Measurements from ENCODE around the gene VASN.

VASN gene

GRCh38 chr16:4354512-4355409 is 16.9 kb upstream of the VASN start:
- FAIRE-seq = no peak

GRCh38 chr16:4356820-4357219 is 14.8 kb upstream of the VASN start:
- FAIRE-seq = no peak

- FAIRE-seq = no peak
These were observed 13.4 kb upstream of the VASN start for GRCh38 chr16:4358236-4358635.

GRCh38 chr16:4358831-4359561 is 12.7 kb upstream of the VASN start:
- FAIRE-seq = no peak

GRCh38 chr16:4359914-4360313 is 11.7 kb upstream of the VASN start:
- no peak for FAIRE-seq

- no peak for FAIRE-seq
These were observed 11.1 kb upstream of the VASN start for GRCh38 chr16:4360538-4361021.

- no peak for FAIRE-seq
These were observed 10.4 kb upstream of the VASN start for GRCh38 chr16:4361033-4361943.

GRCh38 chr16:4361944-4362311 is 9.7 kb upstream of the VASN start:
- no peak for FAIRE-seq

- no peak for FAIRE-seq
These were observed 9.0 kb upstream of the VASN start for GRCh38 chr16:4362476-4363135.

- FAIRE-seq = no peak
These were observed 7.2 kb upstream of the VASN start for GRCh38 chr16:4364196-4365013.

GRCh38 chr16:4365014-4365406 is 6.6 kb upstream of the VASN start:
- no peak for FAIRE-seq

GRCh38 chr16:4365615-4366014 is 6.0 kb upstream of the VASN start:
- FAIRE-seq = no peak

- FAIRE-seq = no peak
These were observed 5.6 kb upstream of the VASN start for GRCh38 chr16:4366016-4366415.

GRCh38 chr16:4367393-4367856 is 4.2 kb upstream of the VASN start:
- FAIRE-seq = no peak

GRCh38 chr16:4369007-4369733 is 2.5 kb upstream of the VASN start:
- FAIRE-seq = no peak

- FAIRE-seq = no peak
These were observed 1.5 kb upstream of the VASN start for GRCh38 chr16:4370151-4370550.

- FAIRE-seq = no peak
These were observed 885 bp upstream of the VASN start for GRCh38 chr16:4370570-4371356.

- FAIRE-seq = no peak
These were observed 441 bp downstream of the VASN start for GRCh38 chr16:4372001-4372577.

Measured in endometrium (tissue), 2 donors.